HepG2 (cell line): ENCODE data around the gene GSTM2. TPM values are rescaled to one million over a fixed set of nuclear protein-coding genes. Genes with fewer than 3 reads are reported as not detected.

Experiments used
- MAX ChIP-seq: IDR thresholded peaks from 2 replicates; pipeline ENCODE4 v1.6.1; 2012; ENCODE audit warnings: inconsistent platforms
- RXRA ChIP-seq: sonication (generic); formaldehyde crosslinking; IDR thresholded peaks from 2 replicates; pipeline ENCODE4 v1.5.1; 2020; ENCODE audit warnings: missing genetic modification reagents
- SALL1 ChIP-seq: sonication (generic); formaldehyde crosslinking; IDR thresholded peaks from 2 replicates; pipeline ENCODE4 v1.8.0; 2022; ENCODE audit warnings: mild to moderate bottlenecking, missing genetic modification reagents
- SOX13 ChIP-seq, 3 experiments: fragments of 450-650 bp in 1 of 3; sonication (generic) in 1 of 3; formaldehyde crosslinking in 1 of 3; IDR thresholded peaks in 2 of 3; conservative IDR thresholded peaks in 1 of 3; 2 replicates each; pipeline versions ENCODE4 v1.5.0 to v1.6.1; 2016 to 2020; ENCODE audit warnings: antibody characterized with exemption in 1 of 3, mild to moderate bottlenecking in 1 of 3, missing compliant biosample characterization in 1 of 3, missing genetic modification reagents in 1 of 3, moderate library complexity in 1 of 3
- YEATS4 ChIP-seq: sonication (generic); formaldehyde crosslinking; IDR thresholded peaks from 2 replicates; pipeline ENCODE4 v1.4.0; 2020; ENCODE audit warnings: missing genetic modification reagents, borderline replicate concordance
- ZBTB40 ChIP-seq, 2 experiments: fragments of 450-650 bp in 1 of 2; sonication (generic) in 1 of 2; formaldehyde crosslinking in 1 of 2; IDR thresholded peaks; 2 replicates each; pipeline versions ENCODE4 v1.6.1 to v1.8.0; 2016 to 2022; ENCODE audit warnings: antibody characterized with exemption in 1 of 2, mild to moderate bottlenecking in 1 of 2, missing genetic modification reagents in 1 of 2
- ZBTB8A ChIP-seq: sonication (generic); formaldehyde crosslinking; IDR thresholded peaks from 2 replicates; pipeline ENCODE4 v1.4.0; 2020; ENCODE audit warnings: mild to moderate bottlenecking, low read depth, missing genetic modification reagents, borderline replicate concordance
- ZFP37 ChIP-seq: sonication (generic); formaldehyde crosslinking; IDR thresholded peaks from 2 replicates; pipeline ENCODE4 v1.4.0; 2020; ENCODE audit warnings: missing genetic modification reagents, borderline replicate concordance
- ZNF276 ChIP-seq: sonication (generic); formaldehyde crosslinking; IDR thresholded peaks from 2 replicates; pipeline ENCODE4 v1.4.0; 2020; ENCODE audit warnings: mild to moderate bottlenecking, low read depth, missing genetic modification reagents
- ZNF337 ChIP-seq: sonication (generic); formaldehyde crosslinking; IDR thresholded peaks from 2 replicates; pipeline ENCODE4 v1.5.1; 2020; ENCODE audit warnings: missing genetic modification reagents, low read depth, mild to moderate bottlenecking, borderline replicate concordance
- ZNF446 ChIP-seq: sonication (generic); formaldehyde crosslinking; IDR thresholded peaks from 2 replicates; pipeline ENCODE4 v1.5.0; 2020; ENCODE audit warnings: mild to moderate bottlenecking, missing genetic modification reagents
- polyA plus RNA-seq, 8 experiments: library from polyadenylated mRNA; depleted of rRNA in 3 of 8; stranded (reverse) in 7 of 8; unstranded in 1 of 8; fragments of >200 nt; fragmentation: Illumina TruSeq in 4 of 8; extraction: Trizol in 4 of 8; gene quantifications; 2 replicates each; pipeline versions ENCODE4 v1.2.1 to v1.2.3, GENCODE V29; 2011 to 2016; ENCODE audit warnings: low read depth in 4 of 8, missing spikeins in 1 of 8, mixed read lengths in 1 of 8; ENCODE audit not compliant: insufficient read depth in 1 of 8
- total RNA-seq, 5 experiments: library from RNA; depleted of rRNA; stranded (reverse); fragments of >200 nt; fragmentation: Illumina TruSeq; extraction: Trizol; gene quantifications; 2 replicates each; pipeline ENCODE4 v1.2.3, GENCODE V29; 2016; ENCODE audit warnings: low read depth in 1 of 5
- TF ChIP-seq, protein P1 (sequence below): sonication (generic); formaldehyde crosslinking; IDR thresholded peaks from 2 replicates; pipeline ENCODE4 v1.4.0; 2020; ENCODE audit warnings: missing genetic modification reagents, borderline replicate concordance

The GSTM2 gene
- total and polyA plus RNA-seq, 2 of the 13 experiments (the other 11 are each of a cell fraction or from before 2014, with no cell fraction given), result 7.0 to 15.0 TPM

DNA sequence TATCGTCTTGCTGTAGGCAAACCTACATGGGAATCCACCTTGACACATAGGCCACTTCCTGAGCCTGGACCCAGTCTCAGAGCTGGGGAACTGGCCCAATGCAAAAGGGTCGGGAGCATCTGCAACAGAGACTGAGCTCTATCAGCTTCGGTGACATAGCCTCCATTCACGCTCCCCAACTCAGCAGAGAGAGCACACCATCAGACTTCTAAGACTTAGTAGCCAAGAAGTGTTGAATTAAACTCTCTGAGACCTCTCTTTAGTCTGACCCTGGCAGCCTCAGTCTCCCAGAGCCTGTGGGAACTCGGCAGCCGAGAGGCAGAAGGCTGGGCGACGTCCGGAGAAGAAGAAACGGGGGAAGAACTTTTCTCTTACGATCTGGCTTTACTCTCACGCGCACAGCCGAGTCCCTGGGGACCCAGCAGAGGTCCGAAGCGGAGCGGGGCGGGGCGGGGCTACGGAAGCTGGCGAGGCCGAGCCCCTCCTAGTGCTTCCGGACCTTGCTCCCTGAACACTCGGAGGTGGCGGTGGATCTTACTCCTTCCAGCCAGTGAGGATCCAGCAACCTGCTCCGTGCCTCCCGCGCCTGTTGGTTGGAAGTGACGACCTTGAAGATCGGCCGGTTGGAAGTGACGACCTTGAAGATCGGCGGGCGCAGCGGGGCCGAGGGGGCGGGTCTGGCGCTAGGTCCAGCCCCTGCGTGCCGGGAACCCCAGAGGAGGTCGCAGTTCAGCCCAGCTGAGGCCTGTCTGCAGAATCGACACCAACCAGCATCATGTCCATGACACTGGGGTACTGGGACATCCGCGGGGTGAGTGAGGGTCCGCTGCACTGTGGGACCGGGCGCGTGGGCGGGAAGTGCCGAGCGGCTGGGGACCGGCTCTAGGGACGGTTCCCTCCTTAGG is 12.0 kb upstream of the GSTM2 start, which contains the start of gene GSTM4 (continued):
- no peak for TF ChIP-seq ZBTB40 (IDR thresholded peaks at IDR 0.05)
- peak; percentile 29; the same call in 1 of the 2 replicates for TF ChIP-seq ZBTB40 (CRISPR knock-in tag; IDR thresholded peaks at IDR 0.05)
- no peak for TF ChIP-seq ZNF446
- peak; percentile 77 for TF ChIP-seq YEATS4 (CRISPR knock-in tag)
- TF ChIP-seq ZBTB8A, result peak; percentile 73; the same call in 1 of the 2 replicates
- TF ChIP-seq MAX, result peak; percentile 63; the same call in 1 of the 2 replicates
- no peak for TF ChIP-seq SOX13 (IDR thresholded peaks at IDR 0.05)
- TF ChIP-seq SOX13 (CRISPR knock-in tag; conservative IDR thresholded peaks at IDR 0.05 in 1 of 2, IDR thresholded peaks at IDR 0.05 in 1 of 2), result 0 out of 4 replicates have a peak, but pooled peaks of 1 of the 2 experiments have one; percentile 14
- no peak for TF ChIP-seq ZNF276 (CRISPR knock-in tag)
- TF ChIP-seq ZNF337 (CRISPR knock-in tag), result peak; percentile 76; the same call in 1 of the 2 replicates
- TF ChIP-seq SALL1 (CRISPR knock-in tag), result peak; percentile 82
- no peak for TF ChIP-seq ZFP37 (CRISPR knock-in tag)
- TF ChIP-seq, protein P1, sequence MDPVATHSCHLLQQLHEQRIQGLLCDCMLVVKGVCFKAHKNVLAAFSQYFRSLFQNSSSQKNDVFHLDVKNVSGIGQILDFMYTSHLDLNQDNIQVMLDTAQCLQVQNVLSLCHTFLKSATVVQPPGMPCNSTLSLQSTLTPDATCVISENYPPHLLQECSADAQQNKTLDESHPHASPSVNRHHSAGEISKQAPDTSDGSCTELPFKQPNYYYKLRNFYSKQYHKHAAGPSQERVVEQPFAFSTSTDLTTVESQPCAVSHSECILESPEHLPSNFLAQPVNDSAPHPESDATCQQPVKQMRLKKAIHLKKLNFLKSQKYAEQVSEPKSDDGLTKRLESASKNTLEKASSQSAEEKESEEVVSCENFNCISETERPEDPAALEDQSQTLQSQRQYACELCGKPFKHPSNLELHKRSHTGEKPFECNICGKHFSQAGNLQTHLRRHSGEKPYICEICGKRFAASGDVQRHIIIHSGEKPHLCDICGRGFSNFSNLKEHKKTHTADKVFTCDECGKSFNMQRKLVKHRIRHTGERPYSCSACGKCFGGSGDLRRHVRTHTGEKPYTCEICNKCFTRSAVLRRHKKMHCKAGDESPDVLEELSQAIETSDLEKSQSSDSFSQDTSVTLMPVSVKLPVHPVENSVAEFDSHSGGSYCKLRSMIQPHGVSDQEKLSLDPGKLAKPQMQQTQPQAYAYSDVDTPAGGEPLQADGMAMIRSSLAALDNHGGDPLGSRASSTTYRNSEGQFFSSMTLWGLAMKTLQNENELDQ (CRISPR knock-in tag), result no peak
- peak; percentile 71 for TF ChIP-seq RXRA
